Adrenal gland (tissue), 5 donors: Measurements from ENCODE around the gene SLC22A15.

ENCODE experiments used
- CTCF ChIP-seq, 6 experiments: fragments of 450-650 bp in 4 of 6; fragments of 200-600 bp in 2 of 6; sonication (generic) in 1 of 6; IDR thresholded peaks; 1 replicate in 5 of 6; 2 replicates in 1 of 6; pipeline versions ENCODE4 v1.5.1 to v1.8.0; 2016 to 2021; ENCODE audit warnings: antibody characterized with exemption in 6 of 6, mild to moderate bottlenecking in 2 of 6, moderate library complexity in 1 of 6
- POLR2A ChIP-seq, 2 donors: fragments of 450-650 bp; IDR thresholded peaks; one replicate each; pipeline ENCODE4 v1.6.1; 2017; ENCODE audit warnings: antibody characterized with exemption in 2 of 2, mild to moderate bottlenecking in 2 of 2, moderate library complexity in 1 of 2
- donor health status: DM: no; HTN: no; CAD: no.

GRCh38 chr1:115953180-115953579 lies 23.1 kb upstream of the SLC22A15 start:
- TF ChIP-seq POLR2A (IDR thresholded peaks at IDR 0.05) = no peak
- no peak for TF ChIP-seq CTCF (IDR thresholded peaks at IDR 0.05)
